Left lung (tissue), 10 donors: ENCODE measurements around the gene NNAT. TPM values are rescaled to one million over a fixed set of nuclear protein-coding genes. Genes with fewer than 3 reads are reported as not detected.
"Not testable (repeated sequence)": the region's sequence is repeated elsewhere in the genome, so short reads cannot be mapped to it uniquely, and the experiment has no call there.

Experiments used
- ATAC-seq: fragments of 200-7000 bp; cut with Tn5 transposase; one replicate; pipeline ENCODE4 v1.9.1; 2020; ENCODE audit warnings: moderate library complexity
- DNase-seq, 4 donors: peaks; one replicate each; pipeline ENCODE4 v3.0.0-alpha.2; 2013 to 2020
- H3K27ac ChIP-seq, 2 donors: fragments of 200-600 bp; sonication (generic) in 1 of 2; one replicate each; pipeline versions ENCODE4 v1.5.0 to v1.8.0; 2020 to 2021
- H3K27me3 ChIP-seq, 2 donors: fragments of 200-600 bp; sonication (generic) in 1 of 2; one replicate each; pipeline versions ENCODE4 v1.5.0 to v1.8.0; 2020 to 2021
- H3K36me3 ChIP-seq, 2 donors: fragments of 200-600 bp; sonication (generic) in 1 of 2; one replicate each; pipeline versions ENCODE4 v1.5.0 to v1.8.0; 2020 to 2021
- H3K4me1 ChIP-seq, 2 donors: fragments of 200-600 bp; one replicate each; pipeline ENCODE4 v1.8.0; 2021
- H3K4me3 ChIP-seq, 2 donors: fragments of 200-600 bp; sonication (generic) in 1 of 2; one replicate each; pipeline versions ENCODE4 v1.5.0 to v1.8.0; 2020 to 2021; ENCODE audit warnings: mild to moderate bottlenecking in 1 of 2
- H3K9me3 ChIP-seq, 2 donors: fragments of 200-600 bp; sonication (generic) in 1 of 2; one replicate each; pipeline versions ENCODE4 v1.5.0 to v1.8.0; 2020 to 2021
- intact Hi-C, 2 donors: fragments of 100-400 bp; cut with DNase I; formaldehyde crosslinking; loops; one replicate each; pipeline versions ENCODE4 v1.11.2 to v1.14.2; 2022
- polyA plus RNA-seq, 6 donors: library from polyadenylated mRNA; unstranded; fragments of 120-200 nt; gene quantifications; one replicate each; pipeline ENCODE4 v1.2.1, GENCODE V29; 2013; ENCODE audit not compliant: insufficient read length in 6 of 6
- total RNA-seq, 2 donors: library from RNA; stranded (reverse); fragmentation: NEBNext Ultra II Directional; extraction: Animal tissue kit (Norgen Biotek cat#: 25700); gene quantifications; one replicate each; pipeline ENCODE4 v1.2.1, GENCODE V29; 2021
- TF ChIP-seq, protein P1 (sequence below), 2 donors: fragments of 200-600 bp; sonication (generic) in 1 of 2; IDR thresholded peaks; one replicate each; pipeline versions ENCODE4 v1.5.0 to v1.8.0; 2021; ENCODE audit warnings: antibody characterized with exemption in 2 of 2
- donor health status: DM: no; HTN: yes; CAD: no.
- donor health status: DM: no; HTN: no; CAD: no.

NNAT gene
- total and polyA plus RNA-seq, 8 donors: 0.45 to 65.0 (median 47.1) TPM

DNA sequence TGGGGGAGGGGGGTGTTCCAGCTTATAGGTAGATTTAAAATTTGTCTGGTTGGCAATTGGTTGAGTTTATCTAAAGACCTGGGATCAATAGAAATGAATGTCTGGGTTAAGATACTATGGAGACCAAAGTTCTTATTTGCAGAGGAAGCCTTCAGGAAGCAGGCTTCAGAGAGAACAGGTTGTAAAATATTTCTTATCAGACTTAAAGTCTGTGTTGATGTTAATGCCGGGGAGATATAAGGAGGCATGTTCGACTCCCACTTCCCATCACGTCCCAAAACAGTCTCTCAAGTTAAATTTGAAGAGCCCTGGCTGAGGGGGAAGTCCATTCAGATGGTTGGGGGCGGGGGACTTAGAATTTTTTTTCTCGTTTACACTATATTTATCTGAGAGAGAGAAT lies 19.0 kb downstream of the NNAT start:
- Histone ChIP-seq H3K9me3 (no peaks in the 10 kb centered on the region), H3K27ac (no peak overlapping the region), H3K4me1 (no peaks in the 10 kb centered on the region), H3K4me3 (no peak overlapping the region), H3K27me3 (no peaks in the 10 kb centered on the region), H3K36me3 (no peaks in the 10 kb centered on the region)
- ATAC-seq (no peak), DNase-seq (no peak)
- intact Hi-C loops: no loop called here
- TF ChIP-seq, protein P1, sequence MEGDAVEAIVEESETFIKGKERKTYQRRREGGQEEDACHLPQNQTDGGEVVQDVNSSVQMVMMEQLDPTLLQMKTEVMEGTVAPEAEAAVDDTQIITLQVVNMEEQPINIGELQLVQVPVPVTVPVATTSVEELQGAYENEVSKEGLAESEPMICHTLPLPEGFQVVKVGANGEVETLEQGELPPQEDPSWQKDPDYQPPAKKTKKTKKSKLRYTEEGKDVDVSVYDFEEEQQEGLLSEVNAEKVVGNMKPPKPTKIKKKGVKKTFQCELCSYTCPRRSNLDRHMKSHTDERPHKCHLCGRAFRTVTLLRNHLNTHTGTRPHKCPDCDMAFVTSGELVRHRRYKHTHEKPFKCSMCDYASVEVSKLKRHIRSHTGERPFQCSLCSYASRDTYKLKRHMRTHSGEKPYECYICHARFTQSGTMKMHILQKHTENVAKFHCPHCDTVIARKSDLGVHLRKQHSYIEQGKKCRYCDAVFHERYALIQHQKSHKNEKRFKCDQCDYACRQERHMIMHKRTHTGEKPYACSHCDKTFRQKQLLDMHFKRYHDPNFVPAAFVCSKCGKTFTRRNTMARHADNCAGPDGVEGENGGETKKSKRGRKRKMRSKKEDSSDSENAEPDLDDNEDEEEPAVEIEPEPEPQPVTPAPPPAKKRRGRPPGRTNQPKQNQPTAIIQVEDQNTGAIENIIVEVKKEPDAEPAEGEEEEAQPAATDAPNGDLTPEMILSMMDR (IDR thresholded peaks at IDR 0.05): no peak

DNA sequence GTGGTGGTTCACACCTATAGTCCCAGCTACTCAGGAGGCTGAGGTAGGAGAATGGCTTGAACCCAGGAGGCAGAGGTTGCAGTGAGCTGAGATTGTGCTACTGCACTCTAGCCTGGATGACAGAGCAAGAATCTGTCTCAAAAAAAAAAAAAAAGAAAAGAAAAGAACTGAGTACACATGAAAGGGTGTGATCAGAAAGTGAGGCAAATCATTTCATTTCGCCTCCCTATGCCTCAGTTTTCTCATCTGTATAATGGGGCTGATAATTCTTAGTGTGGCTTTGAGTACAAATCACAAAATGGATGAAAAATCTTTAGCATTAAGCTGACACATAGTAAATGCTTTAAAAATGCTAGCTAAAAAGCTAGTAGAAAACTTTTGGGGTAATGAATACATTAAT lies 19.8 kb downstream of the NNAT start:
- H3K9me3 ChIP-seq, ATAC-seq, H3K4me3 ChIP-seq, H3K4me1 ChIP-seq, H3K27me3 ChIP-seq, DNase-seq, intact Hi-C loops, H3K36me3 ChIP-seq, H3K27ac ChIP-seq: not testable (repeated sequence)

DNA sequence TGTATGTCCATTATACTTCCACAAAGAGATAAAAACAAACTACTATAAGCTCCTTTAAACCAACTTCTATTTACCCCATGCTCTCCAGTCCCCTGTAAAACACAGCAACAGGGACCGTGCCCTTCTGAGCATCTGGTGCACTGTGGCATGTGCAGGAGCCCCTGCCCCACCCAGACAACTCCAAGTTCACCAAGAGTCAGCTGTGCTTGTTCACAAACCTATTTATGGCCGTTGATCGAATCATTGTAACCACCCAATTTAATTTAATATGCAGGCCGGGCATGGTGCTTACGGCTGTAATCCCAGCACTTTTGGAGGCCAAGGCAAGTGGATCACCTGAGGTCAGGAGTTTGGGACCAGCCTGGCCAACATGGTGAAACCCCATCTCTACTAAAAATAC lies 20.3 kb downstream of the NNAT start:
- no peaks in the 10 kb centered on the region for H3K36me3 ChIP-seq
- no peak for ATAC-seq
- H3K9me3 ChIP-seq: no peaks in the 10 kb centered on the region
- H3K4me1 ChIP-seq: no peaks in the 10 kb centered on the region
- no peak overlapping the region for H3K4me3 ChIP-seq
- no peak overlapping the region for H3K27ac ChIP-seq
- intact Hi-C loops: no loop called here
- no peak for DNase-seq
- TF ChIP-seq, protein P1 (IDR thresholded peaks at IDR 0.05): no peak
- H3K27me3 ChIP-seq: no peaks in the 10 kb centered on the region

DNA sequence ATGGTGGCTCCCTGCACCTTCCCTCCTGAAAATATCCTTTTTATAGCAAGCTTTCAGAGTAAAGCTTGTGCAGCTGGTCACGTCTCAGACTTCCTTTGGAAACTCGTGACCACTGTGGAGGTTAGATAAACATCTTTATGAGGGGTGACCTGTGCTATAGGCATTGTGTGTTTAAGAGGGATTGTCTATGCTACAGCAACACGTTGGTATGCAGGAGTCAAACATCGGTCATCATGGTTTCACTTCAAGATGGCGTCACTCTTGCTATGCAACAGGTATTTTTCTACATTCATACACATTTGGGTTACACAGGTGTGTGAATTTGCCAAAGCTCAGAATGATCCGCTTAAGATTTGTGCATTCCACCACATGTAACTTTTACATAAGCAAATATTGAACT lies 21.2 kb downstream of the NNAT start:
- ATAC-seq (no peak), DNase-seq (no peak)
- Histone ChIP-seq H3K27ac (no peak overlapping the region), H3K4me3 (no peak overlapping the region), H3K36me3 (no peaks in the 10 kb centered on the region), H3K4me1 (no peaks in the 10 kb centered on the region), H3K9me3 (no peaks in the 10 kb centered on the region), H3K27me3 (no peaks in the 10 kb centered on the region)
- intact Hi-C loops: no loop called here
- TF ChIP-seq, protein P1 (IDR thresholded peaks at IDR 0.05): no peak

DNA sequence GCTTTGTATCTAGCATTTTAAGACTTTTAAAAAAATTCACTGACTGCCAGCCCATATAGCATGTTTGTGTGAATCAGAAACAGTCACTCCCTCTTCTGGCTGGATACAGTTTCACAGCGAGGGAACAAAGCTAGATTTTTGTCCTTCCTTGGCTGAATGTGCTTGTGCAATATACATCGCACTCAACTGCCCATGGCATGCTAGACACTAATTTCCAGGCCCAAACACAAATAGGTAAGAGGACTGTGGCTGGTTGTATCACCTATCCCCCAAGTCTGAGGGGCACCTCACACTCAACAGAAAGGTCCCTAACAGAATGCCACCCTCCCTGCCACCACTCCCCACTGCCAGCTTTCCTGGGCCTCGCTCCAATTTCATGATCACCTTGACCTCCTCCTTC lies 22.8 kb downstream of the NNAT start:
- intact Hi-C loops: no loop called here
- Histone ChIP-seq H3K9me3 (no peaks in the 10 kb centered on the region), H3K27me3 (no peaks in the 10 kb centered on the region), H3K27ac (no peak overlapping the region), H3K4me3 (no peak overlapping the region), H3K4me1 (no peaks in the 10 kb centered on the region), H3K36me3 (no peaks in the 10 kb centered on the region)
- ATAC-seq (no peak), DNase-seq (no peak)
- TF ChIP-seq, protein P1 (IDR thresholded peaks at IDR 0.05): no peak

DNA sequence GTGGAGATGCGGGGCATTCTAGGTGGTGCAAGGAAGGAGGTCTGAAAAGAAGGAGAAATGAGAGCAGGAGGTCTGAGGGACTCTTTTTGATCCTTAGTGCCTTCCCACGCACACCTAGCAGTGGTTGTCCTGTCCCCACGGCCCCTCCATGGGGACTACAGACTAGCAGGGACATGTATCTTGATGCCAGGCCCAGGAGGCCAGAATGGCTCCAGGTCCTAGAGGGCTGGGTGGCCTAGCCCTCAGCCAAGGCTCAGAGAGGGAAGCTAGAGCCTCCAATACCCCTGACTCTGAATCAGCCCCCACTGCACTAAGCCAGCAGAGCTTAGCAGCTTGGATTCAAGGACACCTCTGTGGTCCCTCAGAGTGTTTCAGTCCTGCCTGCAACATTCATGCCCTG lies 23.3 kb downstream of the NNAT start:
- intact Hi-C loops: no loop called here
- no peak overlapping the region for H3K27ac ChIP-seq
- no peaks in the 10 kb centered on the region for H3K9me3 ChIP-seq
- TF ChIP-seq, protein P1 (IDR thresholded peaks at IDR 0.05): no peak
- no peaks in the 10 kb centered on the region for H3K27me3 ChIP-seq
- no peak for ATAC-seq
- no peak overlapping the region for H3K4me3 ChIP-seq
- H3K4me1 ChIP-seq: no peaks in the 10 kb centered on the region
- H3K36me3 ChIP-seq: no peaks in the 10 kb centered on the region
- DNase-seq: no peak
